ENCODE data around the gene MAPK4.

MAPK4 gene

DNA sequence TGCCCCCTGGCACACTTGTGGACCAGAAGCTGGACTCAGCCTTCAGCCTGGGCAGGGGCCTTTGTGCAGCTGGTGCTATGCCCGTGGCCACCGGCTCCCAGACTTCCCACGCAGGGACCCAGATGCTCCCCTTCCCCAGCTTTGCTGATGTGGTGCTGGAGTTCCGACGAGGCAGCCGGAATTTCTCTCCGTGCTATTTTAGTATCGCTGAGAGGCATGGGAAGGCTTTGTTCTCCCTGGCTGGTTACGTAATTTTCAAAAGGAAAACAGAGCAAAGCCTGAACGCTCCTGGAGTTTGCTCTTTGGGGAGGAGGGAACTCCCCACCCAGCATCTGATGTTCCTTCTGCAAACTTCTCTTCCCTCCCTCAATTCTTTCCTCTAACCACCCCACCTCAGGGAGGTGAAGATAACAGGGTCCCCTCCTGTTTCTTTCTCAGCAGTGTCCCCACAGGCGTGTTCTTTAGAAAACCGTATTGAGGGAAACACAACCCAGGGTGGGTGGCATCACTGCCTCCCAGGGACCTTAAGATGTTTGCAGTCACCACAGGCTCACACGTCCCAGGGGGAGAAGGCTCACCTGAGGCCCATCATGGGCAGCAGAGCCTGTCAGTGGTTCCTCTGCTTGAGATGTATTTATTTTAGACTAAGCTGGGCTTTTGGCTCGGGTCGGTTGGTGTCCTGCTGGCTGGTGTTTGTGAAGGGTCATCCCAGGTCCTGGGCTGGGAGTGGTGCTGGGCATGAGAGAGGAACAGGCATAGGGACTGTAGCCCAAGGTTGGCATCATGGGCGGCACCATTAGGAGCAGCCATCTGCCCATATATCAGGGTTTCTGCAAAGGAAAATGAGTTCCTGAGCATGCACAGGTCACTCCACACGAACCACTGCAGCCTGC is 95.0 kb downstream of the MAPK4 start:
- Histone ChIP-seq H3K9me2 (replicated peaks; ENCODE audit: insufficient read depth, low read length) (no peaks in the 10 kb centered on the region), H3K9me3 (ENCODE audit: insufficient read depth, low read length) (no peaks in the 10 kb centered on the region), H3K4me3 (ENCODE audit: insufficient read depth, low read length, poor library complexity, severe bottlenecking) (no peak overlapping the region), H3K4me2 (ENCODE audit: low read depth, low read length, poor library complexity, severe bottlenecking) (no peak overlapping the region), H2AFZ (ENCODE audit: low read depth, low read length, severe bottlenecking) (no peak overlapping the region), H4K20me1 (ENCODE audit: low read depth, low read length) (no peaks in the 10 kb centered on the region), H3K9ac (ENCODE audit: low read length) (no peak overlapping the region), H3K79me2 (ENCODE audit: insufficient read depth, low read length) (no peaks in the 10 kb centered on the region), H3K36me3 (ENCODE audit: low read length) (no peaks in the 10 kb centered on the region), H3F3A (ENCODE audit: insufficient read depth) (no peaks in the 10 kb centered on the region), H3K27me3 (ENCODE audit: low read length) (no peaks in the 10 kb centered on the region), H3K27ac (ENCODE audit: low read depth, low read length) (no peak overlapping the region)
- TF ChIP-seq EZH2phosphoT487 (conservative IDR thresholded peaks at IDR 0.05; ENCODE audit: low read length) = no peak
- TF ChIP-seq, protein P1, sequence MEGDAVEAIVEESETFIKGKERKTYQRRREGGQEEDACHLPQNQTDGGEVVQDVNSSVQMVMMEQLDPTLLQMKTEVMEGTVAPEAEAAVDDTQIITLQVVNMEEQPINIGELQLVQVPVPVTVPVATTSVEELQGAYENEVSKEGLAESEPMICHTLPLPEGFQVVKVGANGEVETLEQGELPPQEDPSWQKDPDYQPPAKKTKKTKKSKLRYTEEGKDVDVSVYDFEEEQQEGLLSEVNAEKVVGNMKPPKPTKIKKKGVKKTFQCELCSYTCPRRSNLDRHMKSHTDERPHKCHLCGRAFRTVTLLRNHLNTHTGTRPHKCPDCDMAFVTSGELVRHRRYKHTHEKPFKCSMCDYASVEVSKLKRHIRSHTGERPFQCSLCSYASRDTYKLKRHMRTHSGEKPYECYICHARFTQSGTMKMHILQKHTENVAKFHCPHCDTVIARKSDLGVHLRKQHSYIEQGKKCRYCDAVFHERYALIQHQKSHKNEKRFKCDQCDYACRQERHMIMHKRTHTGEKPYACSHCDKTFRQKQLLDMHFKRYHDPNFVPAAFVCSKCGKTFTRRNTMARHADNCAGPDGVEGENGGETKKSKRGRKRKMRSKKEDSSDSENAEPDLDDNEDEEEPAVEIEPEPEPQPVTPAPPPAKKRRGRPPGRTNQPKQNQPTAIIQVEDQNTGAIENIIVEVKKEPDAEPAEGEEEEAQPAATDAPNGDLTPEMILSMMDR (IDR thresholded peaks at IDR 0.05; ENCODE audit: insufficient read depth, low read length, poor library complexity, severe bottlenecking) = no peak

DNA sequence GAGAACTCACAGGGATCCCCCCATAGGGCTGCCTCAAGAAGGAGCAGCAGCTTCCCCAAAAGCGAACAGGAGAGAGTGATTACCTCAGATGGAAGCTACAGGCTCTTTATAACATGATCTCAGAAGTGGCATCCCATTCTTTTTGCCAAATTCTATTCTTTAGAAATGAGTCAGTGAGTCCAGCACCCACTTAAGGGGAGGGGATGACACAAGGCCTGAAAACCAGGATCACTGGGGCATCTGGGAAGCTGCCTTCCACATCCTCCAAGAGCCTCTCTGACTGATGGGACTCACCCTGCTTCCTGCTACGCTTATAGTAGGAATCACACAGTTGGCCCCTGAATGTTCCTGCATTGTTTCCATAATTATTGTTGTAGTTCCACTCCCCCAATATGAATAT is 96.5 kb downstream of the MAPK4 start:
- H2AFZ ChIP-seq (ENCODE audit: low read depth, low read length, severe bottlenecking) = no peak overlapping the region
- H3K27me3 ChIP-seq (ENCODE audit: low read length) = no peaks in the 10 kb centered on the region
- H3K9me3 ChIP-seq (ENCODE audit: insufficient read depth, low read length) = no peaks in the 10 kb centered on the region
- H3K79me2 ChIP-seq (ENCODE audit: insufficient read depth, low read length) = no peaks in the 10 kb centered on the region
- TF ChIP-seq, protein P1 (IDR thresholded peaks at IDR 0.05; ENCODE audit: insufficient read depth, low read length, poor library complexity, severe bottlenecking) = no peak
- no peak for TF ChIP-seq EZH2phosphoT487 (conservative IDR thresholded peaks at IDR 0.05; ENCODE audit: low read length)
- H3K4me3 ChIP-seq (ENCODE audit: insufficient read depth, low read length, poor library complexity, severe bottlenecking) = no peak overlapping the region
- no peaks in the 10 kb centered on the region for H3K36me3 ChIP-seq (ENCODE audit: low read length)
- H4K20me1 ChIP-seq (ENCODE audit: low read depth, low read length) = no peaks in the 10 kb centered on the region
- no peak overlapping the region for H3K4me2 ChIP-seq (ENCODE audit: low read depth, low read length, poor library complexity, severe bottlenecking)
- H3K9me2 ChIP-seq (replicated peaks; ENCODE audit: insufficient read depth, low read length) = no peaks in the 10 kb centered on the region
- H3K9ac ChIP-seq (ENCODE audit: low read length) = no peak overlapping the region
- H3F3A ChIP-seq (ENCODE audit: insufficient read depth) = no peaks in the 10 kb centered on the region
- H3K27ac ChIP-seq (ENCODE audit: low read depth, low read length) = no peak overlapping the region

DNA sequence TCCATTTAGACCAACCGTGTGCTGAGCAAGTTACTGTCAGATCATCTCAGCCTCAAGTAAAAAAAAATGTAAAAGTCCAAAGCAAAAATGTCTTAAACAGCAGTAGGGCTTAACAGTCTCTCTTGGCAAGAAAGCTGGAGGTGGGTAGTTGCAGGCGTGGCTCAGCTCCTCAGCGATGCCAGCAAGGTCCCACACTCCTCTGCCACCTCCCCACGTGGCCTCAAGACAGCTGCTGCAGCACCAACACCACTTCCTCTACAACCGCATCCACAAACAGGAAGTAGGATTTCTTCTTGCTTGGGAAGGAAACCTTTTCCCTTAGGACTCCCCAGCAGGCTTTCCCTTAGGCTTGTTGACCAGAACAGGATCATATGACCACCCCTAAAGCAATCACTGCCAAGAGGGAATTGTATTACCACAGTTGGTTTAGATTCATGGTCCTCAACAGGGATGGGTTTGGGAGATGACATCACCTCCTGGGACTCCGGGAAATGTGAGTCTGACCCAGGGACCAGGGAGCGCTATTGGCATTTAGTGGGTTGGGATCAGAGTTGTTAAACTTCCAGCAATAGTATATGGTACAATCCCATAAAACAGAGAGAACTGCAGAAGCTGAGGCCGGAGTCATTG is 97.1 kb downstream of the MAPK4 start:
- no peaks in the 10 kb centered on the region for H3K36me3 ChIP-seq (ENCODE audit: low read length)
- no peaks in the 10 kb centered on the region for H3K9me2 ChIP-seq (replicated peaks; ENCODE audit: insufficient read depth, low read length)
- H3K4me2 ChIP-seq (ENCODE audit: low read depth, low read length, poor library complexity, severe bottlenecking) = no peak overlapping the region
- no peak overlapping the region for H2AFZ ChIP-seq (ENCODE audit: low read depth, low read length, severe bottlenecking)
- H3K27me3 ChIP-seq (ENCODE audit: low read length) = no peaks in the 10 kb centered on the region
- no peaks in the 10 kb centered on the region for H3F3A ChIP-seq (ENCODE audit: insufficient read depth)
- no peaks in the 10 kb centered on the region for H4K20me1 ChIP-seq (ENCODE audit: low read depth, low read length)
- TF ChIP-seq, protein P1 (IDR thresholded peaks at IDR 0.05; ENCODE audit: insufficient read depth, low read length, poor library complexity, severe bottlenecking) = no peak
- TF ChIP-seq EZH2phosphoT487 (conservative IDR thresholded peaks at IDR 0.05; ENCODE audit: low read length) = no peak
- no peak overlapping the region for H3K4me3 ChIP-seq (ENCODE audit: insufficient read depth, low read length, poor library complexity, severe bottlenecking)
- no peaks in the 10 kb centered on the region for H3K79me2 ChIP-seq (ENCODE audit: insufficient read depth, low read length)
- no peak overlapping the region for H3K27ac ChIP-seq (ENCODE audit: low read depth, low read length)
- H3K9me3 ChIP-seq (ENCODE audit: insufficient read depth, low read length) = no peaks in the 10 kb centered on the region
- no peak overlapping the region for H3K9ac ChIP-seq (ENCODE audit: low read length)

Data from SU-DHL-6 (cell line).